Endodermal cell (in vitro differentiated cells): ENCODE measurements around the gene NPDC1. TPM values are rescaled to one million over a fixed set of nuclear protein-coding genes. Genes with fewer than 3 reads are reported as not detected.

Experiments used
- DNase-seq: peaks from one replicate; pipeline ENCODE4 v3.0.0-alpha.2; 2017
- H3K27ac ChIP-seq: 2 replicates; pipeline ENCODE4 v1.5.1; 2013; ENCODE audit warnings: mild to moderate bottlenecking, low read depth, low read length, moderate library complexity
- H3K27me3 ChIP-seq: 2 replicates; pipeline ENCODE4 v1.6.1; 2013; ENCODE audit warnings: mild to moderate bottlenecking, low read length, moderate library complexity; ENCODE audit not compliant: insufficient read depth, control insufficient read depth, poor library complexity, severe bottlenecking
- H3K36me3 ChIP-seq: 2 replicates; pipeline ENCODE4 v1.7.0; 2013; ENCODE audit warnings: mild to moderate bottlenecking, low read length, moderate library complexity; ENCODE audit not compliant: control insufficient read depth, insufficient read depth
- H3K4me1 ChIP-seq: one replicate; pipeline ENCODE4 v1.7.0; 2013; ENCODE audit warnings: low read length; ENCODE audit not compliant: control insufficient read depth, insufficient read depth
- H3K4me3 ChIP-seq: 2 replicates; pipeline ENCODE4 v1.5.1; 2013; ENCODE audit warnings: mild to moderate bottlenecking, low read length, moderate library complexity
- H3K9ac ChIP-seq: 2 replicates; pipeline ENCODE4 v1.6.1; 2013; ENCODE audit warnings: mild to moderate bottlenecking, low read length, moderate library complexity; ENCODE audit not compliant: poor library complexity, severe bottlenecking; ENCODE audit errors: extremely low read depth
- H3K9me3 ChIP-seq: 2 replicates; pipeline ENCODE4 v1.6.1; 2013; ENCODE audit warnings: mild to moderate bottlenecking, low read length, moderate library complexity; ENCODE audit not compliant: control insufficient read depth
- H3K27ac Mint-ChIP-seq: 2 replicates; pipeline ENCODE4 v1.8.0; 2020; ENCODE audit warnings: mixed read lengths
- H3K27me3 Mint-ChIP-seq: 2 replicates; pipeline ENCODE4 v1.8.0; 2021; ENCODE audit warnings: mild to moderate bottlenecking, mixed read lengths; ENCODE audit not compliant: insufficient read depth
- H3K36me3 Mint-ChIP-seq: 2 replicates; pipeline ENCODE4 v1.8.0; 2020; ENCODE audit warnings: low read depth, mixed read lengths
- H3K4me1 Mint-ChIP-seq: 2 replicates; pipeline ENCODE4 v1.8.0; 2020; ENCODE audit warnings: mixed read lengths
- H3K4me3 Mint-ChIP-seq: 2 replicates; pipeline ENCODE4 v1.8.0; 2020; ENCODE audit warnings: mild to moderate bottlenecking, moderate library complexity, mixed read lengths
- H3K9me3 Mint-ChIP-seq: 2 replicates; pipeline ENCODE4 v1.8.0; 2020; ENCODE audit warnings: mild to moderate bottlenecking, mixed read lengths
- WGBS, 2 experiments: methylation state at CpG; one replicate each; pipeline versions ENCODE4 v1.1.5 to v1.1.7; 2013; ENCODE audit warnings: missing lambda C conversion rate in 2 of 2, mixed read lengths in 1 of 2; ENCODE audit not compliant: insufficient coverage in 1 of 2, insufficient read length in 1 of 2; 5-methylcytosine and 5-hydroxymethylcytosine counted together
- total RNA-seq, 2 donors: library from RNA; stranded (reverse); fragmentation: NEBNext Ultra II Directional in 1 of 2; extraction: Animal tissue kit (Norgen Biotek cat#: 25700) in 1 of 2; gene quantifications; 2 replicates in 1 of 2; 3 replicates in 1 of 2; pipeline ENCODE4 v1.2.1, GENCODE V29; 2021
- TF ChIP-seq, protein P1 (sequence below): fragments of 200-600 bp; sonication (generic); conservative IDR thresholded peaks from 2 replicates; pipeline ENCODE4 v1.5.0; 2021; ENCODE audit warnings: antibody characterized with exemption, mild to moderate bottlenecking

Gene NPDC1
- total RNA-seq, 2 donors from 2014 or later: 60.8 to 73.3 TPM

DNA sequence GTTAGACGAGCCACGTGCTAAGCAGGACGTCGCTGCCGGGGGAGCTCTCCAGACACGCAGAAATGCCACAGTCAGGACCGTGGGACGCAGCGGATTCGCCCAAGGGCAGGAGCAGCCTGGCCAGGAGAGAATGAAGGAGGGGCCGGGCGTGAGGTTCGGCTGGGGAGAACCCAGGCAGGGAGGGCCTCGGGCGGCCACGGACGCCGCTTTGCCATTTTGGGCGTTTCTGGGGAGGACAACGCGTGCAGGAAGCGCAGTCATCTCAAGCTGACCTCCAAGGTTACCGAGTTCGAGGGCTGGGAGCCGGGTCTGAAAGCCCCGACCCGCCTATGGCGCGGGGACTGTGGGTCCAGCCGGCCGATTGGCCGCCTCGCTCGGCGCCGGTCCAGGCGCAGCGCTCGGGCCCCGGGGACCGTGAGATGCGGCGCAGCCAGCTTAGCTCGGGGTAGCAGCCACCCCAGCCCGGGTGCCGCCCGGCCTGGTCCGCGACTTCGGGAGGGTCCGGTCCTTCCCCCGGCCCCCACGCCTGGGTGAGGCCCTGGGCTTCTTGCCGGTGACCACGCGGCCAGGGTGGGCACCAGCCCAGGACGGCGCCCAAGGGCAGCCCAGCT, 40.0 kb upstream of the NPDC1 start:
- Histone ChIP-seq H3K4me1 (no peaks in the 10 kb centered on the region), H3K27me3 (no peaks in the 10 kb centered on the region), H3K9me3 (no peaks in the 10 kb centered on the region), H3K9ac (no peak overlapping the region), H3K4me3 (peak overlapping the region; percentile 95), H3K36me3 (peaks cover 14% of the 10 kb centered on the region), H3K27ac (peak overlapping the region; percentile 38)
- 8 to 11% methylated on average over 51 to 58 of the region's 58 CpGs for WGBS, 2 experiments
- H3K27me3 Mint-ChIP-seq: peaks cover 6% of the 10 kb centered on the region
- H3K27ac Mint-ChIP-seq: peak overlapping the region; percentile 46
- peaks cover 15% of the 10 kb centered on the region for H3K36me3 Mint-ChIP-seq
- peak; percentile 74 for DNase-seq
- H3K9me3 Mint-ChIP-seq: no peaks in the 10 kb centered on the region
- TF ChIP-seq, protein P1, sequence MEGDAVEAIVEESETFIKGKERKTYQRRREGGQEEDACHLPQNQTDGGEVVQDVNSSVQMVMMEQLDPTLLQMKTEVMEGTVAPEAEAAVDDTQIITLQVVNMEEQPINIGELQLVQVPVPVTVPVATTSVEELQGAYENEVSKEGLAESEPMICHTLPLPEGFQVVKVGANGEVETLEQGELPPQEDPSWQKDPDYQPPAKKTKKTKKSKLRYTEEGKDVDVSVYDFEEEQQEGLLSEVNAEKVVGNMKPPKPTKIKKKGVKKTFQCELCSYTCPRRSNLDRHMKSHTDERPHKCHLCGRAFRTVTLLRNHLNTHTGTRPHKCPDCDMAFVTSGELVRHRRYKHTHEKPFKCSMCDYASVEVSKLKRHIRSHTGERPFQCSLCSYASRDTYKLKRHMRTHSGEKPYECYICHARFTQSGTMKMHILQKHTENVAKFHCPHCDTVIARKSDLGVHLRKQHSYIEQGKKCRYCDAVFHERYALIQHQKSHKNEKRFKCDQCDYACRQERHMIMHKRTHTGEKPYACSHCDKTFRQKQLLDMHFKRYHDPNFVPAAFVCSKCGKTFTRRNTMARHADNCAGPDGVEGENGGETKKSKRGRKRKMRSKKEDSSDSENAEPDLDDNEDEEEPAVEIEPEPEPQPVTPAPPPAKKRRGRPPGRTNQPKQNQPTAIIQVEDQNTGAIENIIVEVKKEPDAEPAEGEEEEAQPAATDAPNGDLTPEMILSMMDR: no peak
- H3K4me1 Mint-ChIP-seq: peaks cover 10% of the 10 kb centered on the region
- H3K4me3 Mint-ChIP-seq: peak overlapping the region; percentile 75

DNA sequence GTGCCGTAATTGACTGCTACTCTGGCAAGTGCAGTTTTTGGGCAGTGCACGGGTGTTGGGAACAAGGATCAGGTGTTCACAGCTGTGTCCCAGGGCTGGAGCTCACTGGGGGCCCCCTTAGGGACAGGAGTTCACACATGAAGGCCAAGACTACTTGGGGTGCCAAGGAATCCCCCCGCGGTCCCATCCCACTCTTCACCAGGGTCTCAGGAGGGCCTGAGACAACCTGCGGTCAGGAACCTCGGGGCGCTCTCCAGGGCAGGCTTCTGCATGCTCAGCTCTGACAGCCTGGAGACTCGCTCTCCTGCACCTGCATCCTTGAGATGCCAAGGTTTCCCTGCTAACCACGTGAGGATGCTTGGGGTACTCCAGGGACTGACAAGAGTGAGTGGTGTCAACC, 38.5 kb upstream of the NPDC1 start:
- no peaks in the 10 kb centered on the region for H3K4me1 ChIP-seq
- Mint-ChIP-seq H3K27ac (no peak overlapping the region), H3K36me3 (peaks cover 11% of the 10 kb centered on the region), H3K27me3 (peaks cover 10% of the 10 kb centered on the region), H3K9me3 (no peaks in the 10 kb centered on the region), H3K4me3 (no peak overlapping the region), H3K4me1 (peaks cover 10% of the 10 kb centered on the region)
- peaks cover 11% of the 10 kb centered on the region for H3K36me3 ChIP-seq
- no peaks in the 10 kb centered on the region for H3K9me3 ChIP-seq
- TF ChIP-seq, protein P1: no peak
- no peak for DNase-seq
- 81 to 84% methylated on average over 9 of the region's 9 CpGs for WGBS, 2 experiments
- H3K27me3 ChIP-seq: peaks cover 7% of the 10 kb centered on the region
- H3K4me3 ChIP-seq: no peak overlapping the region
- no peak overlapping the region for H3K27ac ChIP-seq
- no peak overlapping the region for H3K9ac ChIP-seq

DNA sequence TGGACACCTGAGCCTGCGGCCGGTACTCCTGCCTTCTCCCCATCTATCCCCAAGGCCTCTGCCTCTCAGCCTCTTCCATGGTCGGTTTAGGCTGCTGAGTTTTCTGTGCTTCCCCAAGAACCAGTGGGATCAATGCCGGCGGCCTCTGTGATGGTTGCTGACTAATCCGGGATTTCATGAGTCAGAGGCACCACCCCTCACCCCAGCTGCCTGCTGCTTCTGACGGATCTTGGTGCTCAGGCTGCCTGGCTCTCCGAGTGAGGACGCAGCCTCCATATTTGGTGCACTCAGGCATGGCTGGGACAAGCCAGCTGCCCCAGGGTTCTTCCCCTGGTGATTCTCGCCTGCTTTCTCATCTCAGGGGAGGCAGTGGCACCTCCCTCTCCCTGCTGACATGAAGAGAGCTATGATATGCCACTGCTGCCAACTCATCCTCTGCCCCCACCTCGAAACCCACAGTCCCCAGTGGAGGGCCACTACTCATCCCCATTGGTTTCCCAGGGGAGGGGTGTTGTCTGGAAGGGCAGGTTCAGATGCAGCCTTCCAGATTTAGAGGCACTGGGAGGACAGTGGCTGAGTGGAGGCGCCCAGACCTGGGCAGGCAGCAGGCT, 37.5 kb upstream of the NPDC1 start:
- Histone ChIP-seq H3K4me1 (no peaks in the 10 kb centered on the region), H3K9me3 (no peaks in the 10 kb centered on the region), H3K27ac (no peak overlapping the region), H3K9ac (no peak overlapping the region), H3K36me3 (peaks cover under 1% of the 10 kb centered on the region), H3K4me3 (no peak overlapping the region), H3K27me3 (peaks cover 17% of the 10 kb centered on the region)
- TF ChIP-seq, protein P1: no peak
- Mint-ChIP-seq H3K9me3 (no peaks in the 10 kb centered on the region), H3K36me3 (peaks cover 2% of the 10 kb centered on the region), H3K4me1 (peaks cover 10% of the 10 kb centered on the region), H3K4me3 (no peak overlapping the region), H3K27me3 (peaks cover 16% of the 10 kb centered on the region), H3K27ac (no peak overlapping the region)
- 61 to 70% methylated on average over 11 to 12 of the region's 12 CpGs for WGBS, 2 experiments
- peak; percentile 80 for DNase-seq
